ENCODE data around the gene SNIP1.
"Not testable (repeated sequence)": the region's sequence is repeated elsewhere in the genome, so short reads cannot be mapped to it uniquely, and the experiment has no call there.

The SNIP1 gene

DNA sequence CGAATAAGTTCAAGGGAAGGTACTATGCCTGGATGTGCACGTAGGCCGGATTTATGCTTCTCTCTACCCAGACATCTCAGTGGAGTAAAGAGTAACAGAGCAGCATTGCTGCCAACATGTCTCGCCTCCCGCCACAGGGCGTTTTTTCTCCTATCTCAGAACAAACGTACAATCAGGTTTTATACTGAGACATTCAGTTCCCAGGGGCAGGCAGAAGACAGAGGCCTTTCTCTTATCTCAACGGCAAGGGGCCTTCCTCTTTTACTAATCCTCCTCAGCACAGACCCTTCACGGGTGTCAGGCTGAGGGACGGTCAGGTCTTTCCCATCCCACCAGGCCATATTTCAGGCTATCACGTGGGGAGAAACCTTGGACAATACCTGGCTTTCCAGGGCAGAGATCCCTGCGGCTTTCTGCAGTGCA lies 5.9 kb upstream of the SNIP1 start:
- DNase-seq (ENCODE audit: low read depth in 2 of 2, low spot score in 1 of 2): not testable (repeated sequence)

DNA sequence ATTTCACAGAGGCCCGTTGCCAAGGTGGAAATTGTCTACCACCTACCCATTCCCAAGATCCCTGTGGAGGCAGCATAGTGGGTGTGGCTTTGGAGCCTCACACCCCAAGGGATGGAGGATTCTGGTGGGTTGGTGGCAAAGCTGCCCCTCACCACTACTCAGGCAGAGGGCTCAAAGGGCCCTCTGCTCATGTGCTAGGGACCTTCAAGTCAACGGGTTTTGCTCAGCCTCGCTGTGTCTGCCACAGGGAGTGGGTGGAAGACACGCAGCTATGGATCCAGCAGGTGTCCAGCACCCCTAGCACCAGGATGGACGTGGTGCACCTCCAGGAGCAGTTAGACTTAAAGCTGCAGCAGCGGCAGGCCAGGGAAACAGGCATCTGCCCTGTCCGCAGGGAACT lies 5.0 kb upstream of the SNIP1 start:
- no peak for DNase-seq (ENCODE audit: low read depth in 2 of 2, low spot score in 1 of 2)

DNA sequence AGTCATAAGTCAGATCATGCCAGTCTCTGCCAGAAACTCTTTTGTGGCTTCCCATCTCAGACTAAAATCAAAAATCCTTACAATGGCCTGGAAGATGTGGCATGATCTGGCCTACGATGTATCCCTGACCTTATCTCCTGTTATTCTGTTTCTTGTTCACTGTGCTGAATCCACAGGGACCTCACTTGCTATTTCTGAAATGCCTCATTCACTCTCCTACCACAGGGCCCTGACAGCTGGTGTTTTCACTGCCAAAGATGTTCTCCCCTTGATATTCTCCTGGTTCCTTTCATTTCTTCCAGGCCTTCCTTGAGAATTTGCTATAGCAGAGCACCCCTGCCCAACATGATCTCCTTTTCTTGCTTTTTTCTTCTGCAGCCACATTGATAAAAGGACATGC lies 4.3 kb upstream of the SNIP1 start:
- no peak for DNase-seq (ENCODE audit: low read depth in 2 of 2, low spot score in 1 of 2)

DNA sequence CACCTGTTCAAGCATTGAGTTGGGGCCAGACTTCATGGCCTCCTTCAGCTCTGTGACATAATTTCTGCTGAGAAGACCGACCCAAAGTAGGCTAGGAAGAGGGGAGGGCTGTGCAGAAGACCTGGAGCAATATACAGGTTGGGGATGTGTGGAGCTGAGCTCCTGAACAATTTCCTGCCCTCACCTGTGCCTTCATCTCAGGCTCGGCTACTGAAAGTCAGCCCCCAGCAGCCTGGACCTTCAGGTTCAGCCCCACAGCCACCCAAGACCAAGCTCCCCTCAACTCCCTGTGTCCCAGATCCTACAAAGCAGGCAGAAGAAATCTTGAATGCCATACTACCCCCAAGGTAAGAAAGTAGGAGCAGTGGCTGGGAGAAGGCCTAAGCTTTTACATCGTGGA lies 3.3 kb upstream of the SNIP1 start:
- DNase-seq (ENCODE audit: low read depth in 2 of 2, low spot score in 1 of 2): no peak

DNA sequence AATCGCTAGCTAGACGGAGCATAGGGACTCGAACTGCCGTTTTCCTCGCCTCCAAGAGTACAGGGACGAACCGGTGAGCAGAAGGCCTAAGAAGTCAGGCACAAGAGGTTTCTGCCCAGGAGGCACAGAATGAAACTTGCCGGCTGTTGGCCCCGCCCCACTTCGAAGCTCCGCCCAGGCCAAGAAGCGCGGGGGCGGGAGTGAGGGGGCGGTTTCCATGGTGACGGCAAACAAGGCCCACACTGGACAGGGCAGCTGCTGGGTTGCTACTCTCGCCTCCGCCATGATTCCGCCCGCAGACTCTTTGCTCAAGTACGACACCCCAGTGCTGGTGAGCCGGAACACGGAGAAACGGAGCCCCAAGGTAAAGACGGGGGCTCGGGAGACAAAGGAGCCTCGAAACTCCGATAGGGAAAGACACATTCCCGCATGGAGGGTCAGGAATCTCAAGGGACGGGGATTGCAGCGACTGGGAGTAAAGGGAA lies 2.7 kb upstream of the SNIP1 start, which contains the start of gene DNALI1:
DNALI1 (plus strand) TSS at position 229 of the 485 bp plus-strand sequence; CDS start at position 284, 55 bp downstream.
- no peak for DNase-seq (ENCODE audit: low read depth in 2 of 2, low spot score in 1 of 2)

DNA sequence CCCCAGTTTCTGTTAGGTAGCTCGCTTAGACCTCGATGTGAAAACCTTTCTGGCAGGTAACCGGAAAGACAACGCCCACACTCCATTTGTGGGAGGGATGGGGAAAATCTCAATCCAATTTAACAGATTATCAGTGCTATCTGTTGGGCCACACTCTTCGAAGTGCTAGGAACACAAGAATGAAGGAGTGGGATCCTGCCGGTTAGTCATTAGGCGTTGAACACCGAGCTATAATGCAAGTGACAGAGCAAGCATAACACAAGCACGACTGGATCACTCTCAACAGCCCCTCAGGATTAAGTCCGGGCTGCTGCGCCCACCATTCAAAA lies 531 bp downstream of the SNIP1 start:
- DNase-seq (ENCODE audit: low read depth in 2 of 2, low spot score in 1 of 2): no peak

DNA sequence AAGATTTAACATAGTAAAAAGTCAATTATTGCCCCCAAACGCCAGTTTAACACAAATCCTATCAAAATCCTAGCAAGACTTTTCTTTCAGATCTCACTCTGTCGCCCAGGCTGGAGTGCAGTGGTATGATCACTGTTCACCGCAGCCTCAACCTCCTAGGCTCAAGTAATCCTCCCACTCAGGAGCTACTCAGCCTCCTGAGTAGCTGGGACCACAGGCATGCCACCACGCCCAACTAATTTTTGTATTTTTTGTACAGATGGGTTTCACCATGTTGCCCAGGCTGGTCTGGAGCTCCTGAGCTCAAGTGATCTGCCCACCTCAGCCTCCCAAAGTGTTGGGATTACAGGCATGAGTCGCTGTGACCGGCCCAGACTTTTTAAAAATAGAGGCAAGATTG lies 4.8 kb downstream of the SNIP1 start:
- no peak for DNase-seq (ENCODE audit: low read depth in 2 of 2, low spot score in 1 of 2)

DNA sequence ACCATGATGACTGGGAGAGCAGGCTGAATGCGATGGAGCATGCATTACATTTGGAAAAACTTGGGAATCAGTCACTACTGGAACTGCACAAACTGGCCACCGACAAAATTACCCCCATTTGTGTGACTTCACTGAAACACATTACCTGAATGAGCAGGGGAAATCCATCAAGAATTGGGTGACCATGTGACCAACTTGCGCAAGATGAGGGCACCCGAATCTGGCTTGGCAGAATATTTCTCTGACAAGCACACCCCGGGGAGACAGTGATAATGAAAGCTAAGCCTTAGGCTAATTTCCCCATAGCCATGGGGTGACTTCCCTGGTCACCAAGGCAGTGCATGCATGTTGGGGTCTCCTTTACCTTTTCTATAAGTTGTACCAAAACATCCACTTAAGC lies 9.1 kb downstream of the SNIP1 start:
- no peak for DNase-seq (ENCODE audit: low read depth in 2 of 2, low spot score in 1 of 2)

DNA sequence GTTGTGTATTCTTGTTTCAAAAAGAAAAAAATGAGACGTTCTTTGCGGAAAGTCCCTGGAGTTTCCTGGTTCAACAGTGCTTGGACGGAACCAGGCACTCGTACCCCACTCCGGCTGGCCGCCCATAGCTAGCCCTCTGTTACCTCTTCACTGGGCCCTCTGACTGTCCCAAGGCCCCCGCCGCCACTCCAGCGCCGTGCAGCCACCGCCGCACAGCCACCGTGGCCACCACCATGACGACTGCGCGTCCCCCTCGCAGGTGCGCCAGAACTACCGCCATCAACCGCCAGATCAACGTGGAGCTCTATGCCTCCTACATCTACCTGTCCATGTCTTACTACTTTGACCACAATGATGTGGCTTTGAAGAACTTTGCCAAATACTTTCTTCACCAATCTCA lies 9.6 kb downstream of the SNIP1 start:
- DNase-seq (ENCODE audit: low read depth in 2 of 2, low spot score in 1 of 2): no peak

DNA sequence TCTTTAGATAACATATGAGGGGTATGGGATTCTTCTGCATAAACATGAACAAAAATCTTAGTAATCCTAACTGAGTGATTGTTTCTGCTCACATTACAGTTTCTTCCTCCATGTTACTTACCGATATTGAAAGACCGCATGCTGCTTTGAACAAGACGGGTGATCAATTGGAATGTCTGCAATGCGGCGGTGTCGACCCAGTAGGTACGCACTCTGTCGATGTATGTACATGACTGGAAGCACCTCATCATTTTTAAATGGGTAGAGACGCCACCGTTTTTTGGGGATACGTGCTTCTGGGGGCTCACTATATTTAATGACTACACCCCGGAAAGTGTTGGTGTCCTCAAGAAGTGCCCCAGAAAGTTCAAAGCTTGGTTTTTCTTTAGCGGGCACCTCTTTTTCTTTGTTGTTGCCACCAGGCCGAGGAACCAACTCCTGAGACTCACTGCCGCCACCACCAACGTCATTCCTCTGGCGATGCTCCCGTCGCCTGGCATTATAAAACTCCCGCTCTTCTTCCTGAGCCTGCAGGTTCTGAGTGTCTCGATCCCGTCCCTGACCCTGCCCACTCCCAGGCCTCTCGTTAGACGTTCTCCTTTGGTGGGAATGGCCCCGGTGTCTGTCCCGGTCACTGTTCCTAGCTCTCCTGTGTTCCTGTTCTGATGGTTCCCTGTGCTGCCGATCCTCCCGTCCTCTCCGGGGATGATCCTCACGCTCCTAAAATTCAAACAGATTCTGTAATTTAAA lies 13.9 kb downstream of the SNIP1 start:
- no peak for DNase-seq (ENCODE audit: low read depth in 2 of 2, low spot score in 1 of 2)

DNA sequence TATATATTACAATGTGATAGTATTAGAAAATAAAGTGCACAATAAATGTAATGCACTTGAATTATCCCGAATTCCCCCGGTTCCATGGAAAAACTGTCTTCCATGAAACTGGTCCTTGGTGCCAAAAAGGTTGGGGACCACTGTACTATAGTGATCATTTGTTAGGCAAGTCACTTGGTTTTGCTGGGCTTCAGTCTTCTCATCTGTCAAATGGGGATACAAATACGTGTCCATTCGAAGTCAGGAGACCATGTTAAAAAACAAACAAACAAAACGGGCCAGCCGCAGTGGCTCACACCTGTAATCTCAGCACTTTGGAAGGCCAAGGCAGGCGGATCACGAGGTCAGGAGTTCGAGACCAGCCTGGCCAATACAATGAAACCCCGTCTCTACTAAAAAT lies 14.9 kb downstream of the SNIP1 start:
- DNase-seq (ENCODE audit: low read depth in 2 of 2, low spot score in 1 of 2): not testable (repeated sequence)

DNA sequence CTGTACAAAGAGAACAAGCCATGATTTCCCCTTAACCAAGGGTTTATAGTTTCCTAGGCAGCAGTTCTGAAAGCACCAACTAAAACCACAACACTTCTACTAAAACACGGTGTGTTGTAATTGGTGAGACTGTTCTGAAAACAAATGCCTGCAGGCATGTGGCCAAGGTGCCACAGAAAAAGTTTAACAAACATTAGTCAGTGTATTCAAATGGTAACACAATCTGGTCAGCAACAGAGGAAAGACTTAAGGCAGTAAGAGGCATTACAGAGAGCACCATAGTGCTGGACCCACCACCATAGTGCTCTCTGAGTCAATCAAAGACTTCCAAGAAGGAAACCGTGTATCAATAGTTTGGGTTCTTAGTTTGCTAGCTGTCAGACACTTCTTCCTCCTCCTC lies 16.7 kb downstream of the SNIP1 start:
- no peak for DNase-seq (ENCODE audit: low read depth in 2 of 2, low spot score in 1 of 2)

DNA sequence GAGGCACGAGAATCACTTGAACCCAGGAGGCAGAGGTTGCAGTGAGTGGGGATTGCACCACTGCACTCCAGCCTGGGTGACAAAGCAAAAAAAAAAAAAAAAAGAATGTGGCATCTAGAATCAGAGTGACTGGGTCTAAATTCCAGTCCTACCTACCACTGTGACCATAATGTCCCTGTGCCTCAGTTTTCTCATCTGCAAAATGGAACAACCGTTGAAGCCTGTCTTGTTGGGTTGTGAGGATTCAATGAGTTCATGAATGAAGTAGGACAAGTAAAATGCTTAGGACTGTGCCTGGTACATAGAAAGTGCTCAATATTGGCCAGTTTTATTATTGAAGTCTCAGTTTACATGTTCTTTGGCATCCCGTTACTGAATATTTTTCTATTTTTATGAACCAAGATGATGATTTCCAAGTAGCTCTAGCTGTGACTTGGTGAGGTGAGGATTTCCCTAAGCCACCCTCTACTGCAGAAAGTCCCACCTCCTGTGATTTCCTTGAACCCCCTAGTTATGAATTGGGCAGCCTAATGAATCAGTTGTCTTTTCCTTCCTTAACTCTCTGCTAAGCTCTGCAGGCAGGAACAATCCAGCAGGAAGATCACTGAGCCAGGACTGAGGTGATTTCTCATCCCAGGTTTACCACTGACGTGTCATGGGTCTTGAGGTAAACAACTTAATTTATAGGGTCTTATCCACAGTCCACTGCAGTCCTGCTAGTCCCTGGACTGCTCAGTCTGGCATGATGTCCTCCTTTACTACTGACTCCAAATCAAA lies 20.6 kb downstream of the SNIP1 start:
- no peak for DNase-seq (ENCODE audit: low read depth in 2 of 2, low spot score in 1 of 2)

DNA sequence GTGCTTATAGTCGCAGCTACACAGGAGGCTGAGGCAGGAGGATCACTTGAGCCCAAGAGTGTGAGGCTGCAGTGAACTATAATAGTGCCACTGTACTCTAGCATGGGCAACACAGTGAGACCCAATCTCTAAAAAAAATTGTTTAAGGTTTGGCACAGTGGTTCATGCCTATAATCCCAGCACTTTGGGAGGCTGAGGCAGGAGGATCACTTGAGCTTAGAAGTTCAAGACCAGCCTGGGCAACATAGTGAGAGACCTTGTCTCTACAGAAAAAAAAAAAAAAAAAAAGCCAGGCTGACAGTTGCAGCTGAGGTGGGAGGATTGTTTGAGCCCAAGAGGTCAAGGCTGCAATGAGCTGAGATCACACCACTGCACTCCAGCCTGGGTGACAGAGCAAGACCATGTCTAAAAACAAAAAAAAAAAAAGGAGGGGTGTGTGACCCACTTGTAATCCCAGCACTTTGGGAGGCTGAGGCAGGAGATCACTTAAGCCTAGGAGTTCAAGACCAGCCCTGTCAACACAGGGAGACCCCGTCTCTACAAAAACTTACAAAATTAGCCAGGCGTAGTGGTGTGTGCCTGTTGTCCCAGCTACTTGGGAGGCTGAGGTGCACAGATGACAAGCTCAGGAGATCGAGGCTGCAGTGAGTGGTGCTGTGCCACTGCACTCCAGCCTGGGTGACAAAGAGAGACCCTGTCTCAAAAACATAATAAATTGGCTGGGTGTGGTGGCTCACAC lies 21.5 kb downstream of the SNIP1 start:
- not testable (repeated sequence) for DNase-seq (ENCODE audit: low read depth in 2 of 2, low spot score in 1 of 2)

DNA sequence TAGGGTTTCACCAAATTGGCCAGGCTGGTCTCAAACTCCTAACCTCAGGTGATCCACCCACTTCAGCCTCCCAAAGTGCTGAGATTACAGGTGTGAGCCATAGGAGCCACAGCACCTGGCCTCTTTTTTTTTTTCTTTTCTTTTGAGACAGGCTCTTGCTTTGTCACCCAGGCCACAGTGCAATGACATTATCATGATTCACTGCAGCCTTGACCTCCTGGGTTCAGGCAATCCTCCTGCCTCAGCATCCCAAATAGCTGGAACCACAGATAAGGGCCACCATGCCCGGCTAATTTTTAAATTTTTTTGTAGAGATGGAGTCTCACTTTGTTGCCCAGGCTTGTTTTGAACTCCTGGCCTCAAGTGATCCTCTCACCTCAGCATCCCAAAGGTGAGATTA lies 24.2 kb downstream of the SNIP1 start:
- DNase-seq (ENCODE audit: low read depth in 2 of 2, low spot score in 1 of 2): not testable (repeated sequence)

DNA sequence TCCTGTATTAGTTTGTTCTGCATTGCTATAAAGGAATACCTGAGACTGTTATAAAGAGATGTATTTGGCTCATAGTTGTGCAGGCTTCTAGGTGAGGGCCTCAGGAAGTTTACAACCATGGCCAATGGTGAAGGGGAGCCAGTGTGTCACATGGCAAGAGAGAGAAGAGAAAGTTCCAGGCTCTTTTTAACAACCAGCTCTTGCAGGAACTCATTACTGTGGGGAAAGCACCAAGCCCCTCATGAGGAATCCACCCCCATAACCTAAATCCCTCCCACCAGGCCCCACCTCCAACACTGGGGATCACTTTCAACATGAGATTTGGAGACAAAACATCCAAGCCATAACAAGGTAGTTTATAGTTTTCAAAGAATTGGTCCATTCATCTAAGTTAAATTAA lies 34.5 kb downstream of the SNIP1 start:
- DNase-seq (ENCODE audit: low read depth in 2 of 2, low spot score in 1 of 2): peak in 1 of 2 donors; percentile 4

DNA sequence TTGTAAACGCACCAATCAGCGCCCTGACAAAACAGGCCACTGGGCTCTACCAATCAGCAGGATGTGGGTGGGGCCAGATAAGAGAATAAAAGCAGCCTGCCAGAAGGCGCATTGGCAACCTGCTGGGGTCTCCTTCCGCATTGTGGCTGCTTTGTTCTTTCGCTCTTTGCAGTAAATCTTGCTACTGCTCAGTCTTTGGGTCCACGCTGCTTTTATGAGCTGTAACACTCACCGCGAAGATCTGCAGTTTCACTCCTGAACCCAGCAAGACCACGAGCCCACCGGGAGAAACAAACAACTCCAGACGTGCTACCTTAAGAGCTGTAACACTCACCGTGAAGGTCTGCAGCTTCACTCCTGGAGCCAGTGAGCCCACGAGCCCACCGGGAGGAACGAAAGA lies 35.2 kb downstream of the SNIP1 start:
- peak in 1 of 2 donors; percentile 38 for DNase-seq (ENCODE audit: low read depth in 2 of 2, low spot score in 1 of 2)

DNA sequence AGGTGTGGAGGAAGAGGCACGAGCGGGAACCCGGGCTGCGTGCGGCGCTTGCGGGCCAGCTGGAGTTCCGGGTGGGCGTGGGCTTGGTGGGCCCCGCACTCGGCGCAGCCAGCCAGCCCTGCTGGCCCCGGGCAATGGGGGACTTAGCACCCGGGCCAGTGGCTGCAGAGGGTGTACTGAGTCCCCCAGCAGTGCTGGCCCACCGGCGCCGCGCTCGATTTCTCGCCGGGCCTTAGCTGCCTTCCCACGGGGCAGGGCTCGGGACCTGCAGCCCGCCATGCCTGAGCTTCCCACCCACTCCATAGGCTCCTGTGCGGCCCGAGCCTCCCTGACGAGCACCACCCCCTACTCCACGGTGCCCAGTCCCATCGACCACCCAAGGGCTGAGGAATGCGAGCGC lies 35.9 kb downstream of the SNIP1 start:
- not testable (repeated sequence) for DNase-seq (ENCODE audit: low read depth in 2 of 2, low spot score in 1 of 2)

DNA sequence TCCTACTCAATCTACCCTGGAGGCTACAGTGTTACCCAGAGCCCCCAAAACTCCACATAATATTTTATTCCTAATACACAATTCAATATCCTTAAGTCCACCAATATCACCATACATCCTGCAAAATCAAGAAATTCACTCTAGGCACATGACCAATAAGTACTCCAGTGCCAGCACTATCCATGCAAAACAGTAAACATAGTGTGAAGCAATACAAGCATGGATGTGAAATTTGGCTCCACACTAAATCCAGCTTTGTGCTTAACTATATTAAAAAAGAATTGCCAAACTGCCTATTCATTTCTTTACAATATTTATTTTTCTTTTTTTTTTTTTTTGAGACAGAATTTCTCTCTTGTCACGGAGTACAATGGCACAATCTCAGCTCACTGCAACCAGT lies 36.5 kb downstream of the SNIP1 start:
- DNase-seq (ENCODE audit: low read depth in 2 of 2, low spot score in 1 of 2): no peak

DNA sequence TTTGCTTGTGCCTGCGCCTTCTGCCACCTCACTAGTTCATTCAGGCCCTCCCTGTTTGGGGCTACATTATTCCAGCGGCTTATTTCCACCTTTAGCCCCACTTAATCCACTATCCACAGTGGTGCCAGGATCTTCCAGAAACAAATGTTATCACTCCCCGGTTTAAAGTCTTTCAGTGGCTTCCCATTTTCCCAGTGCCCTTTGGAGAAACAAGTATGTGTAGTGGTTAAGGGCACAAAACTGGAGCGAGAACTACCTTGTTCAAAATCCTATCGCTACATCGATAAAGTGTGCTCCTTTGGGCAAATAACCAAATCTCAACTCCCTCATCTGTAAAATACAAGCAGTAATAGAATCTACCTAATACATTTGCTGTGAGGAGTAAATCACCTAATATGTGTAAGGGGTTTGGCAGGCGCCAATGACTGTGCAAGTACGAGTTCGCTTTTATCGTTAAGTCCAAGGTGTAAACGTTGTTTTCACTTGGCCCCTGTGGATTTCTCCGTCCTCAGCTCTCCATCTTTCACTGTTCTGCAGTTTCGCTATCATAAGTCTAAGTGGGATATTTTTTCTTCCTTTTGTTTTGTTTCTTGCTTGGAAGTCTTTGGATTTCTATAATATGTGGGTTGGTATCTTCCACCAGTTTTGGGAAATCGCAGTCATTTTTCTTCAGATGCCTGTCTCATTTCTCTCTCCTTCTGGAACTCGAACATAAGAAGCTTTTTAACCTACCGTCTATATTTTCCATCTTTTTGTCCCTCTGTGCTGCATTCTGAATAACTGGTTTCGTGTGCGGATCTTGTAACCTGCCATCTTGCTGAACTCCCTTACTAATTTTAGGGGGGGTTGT lies 38.7 kb downstream of the SNIP1 start:
- DNase-seq (ENCODE audit: low read depth in 2 of 2, low spot score in 1 of 2): no peak
